ENCODE results near the gene CAST. TPM values are rescaled to one million over a fixed set of nuclear protein-coding genes. Genes with fewer than 3 reads are reported as not detected.

CAST gene
- total and polyA plus RNA-seq, 12 donors, result 54.3 to 329 (median 172) TPM

DNA sequence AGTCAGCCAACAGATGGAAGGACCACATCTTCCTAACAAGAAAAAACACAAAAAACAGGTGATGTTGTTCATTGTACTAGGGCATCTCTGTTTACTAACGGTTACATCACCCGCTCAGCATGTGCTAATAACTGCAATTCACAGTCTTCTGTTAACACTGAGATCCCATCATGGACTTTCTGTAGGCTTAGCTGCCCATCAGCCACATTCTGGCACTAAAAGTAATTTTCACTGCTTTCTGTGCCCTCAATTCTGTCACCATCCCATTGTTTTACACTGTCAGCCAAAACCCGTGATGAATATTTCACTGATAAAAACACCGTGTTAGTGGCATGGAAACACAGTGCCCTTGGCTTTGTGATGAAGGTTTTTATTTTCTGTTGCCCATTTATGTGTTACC, 64.6 kb downstream of the CAST start:
- no peak overlapping the region for H3K4me3 ChIP-seq
- intact Hi-C loops (cut with DNase I), result loop anchor here (10.0 kb wide), 1 partner anchor 112 kb away; no protein-coding TSS in a partner anchor
- no peaks in the 10 kb centered on the region for H3K27me3 ChIP-seq
- H3K36me3 ChIP-seq (replicated peaks in 1 of 2), result peaks cover 0 to 13% of the 10 kb centered on the region in 2 donors
- no peak for TF ChIP-seq POLR2A (IDR thresholded peaks at IDR 0.05)
- TF ChIP-seq, protein P1, sequence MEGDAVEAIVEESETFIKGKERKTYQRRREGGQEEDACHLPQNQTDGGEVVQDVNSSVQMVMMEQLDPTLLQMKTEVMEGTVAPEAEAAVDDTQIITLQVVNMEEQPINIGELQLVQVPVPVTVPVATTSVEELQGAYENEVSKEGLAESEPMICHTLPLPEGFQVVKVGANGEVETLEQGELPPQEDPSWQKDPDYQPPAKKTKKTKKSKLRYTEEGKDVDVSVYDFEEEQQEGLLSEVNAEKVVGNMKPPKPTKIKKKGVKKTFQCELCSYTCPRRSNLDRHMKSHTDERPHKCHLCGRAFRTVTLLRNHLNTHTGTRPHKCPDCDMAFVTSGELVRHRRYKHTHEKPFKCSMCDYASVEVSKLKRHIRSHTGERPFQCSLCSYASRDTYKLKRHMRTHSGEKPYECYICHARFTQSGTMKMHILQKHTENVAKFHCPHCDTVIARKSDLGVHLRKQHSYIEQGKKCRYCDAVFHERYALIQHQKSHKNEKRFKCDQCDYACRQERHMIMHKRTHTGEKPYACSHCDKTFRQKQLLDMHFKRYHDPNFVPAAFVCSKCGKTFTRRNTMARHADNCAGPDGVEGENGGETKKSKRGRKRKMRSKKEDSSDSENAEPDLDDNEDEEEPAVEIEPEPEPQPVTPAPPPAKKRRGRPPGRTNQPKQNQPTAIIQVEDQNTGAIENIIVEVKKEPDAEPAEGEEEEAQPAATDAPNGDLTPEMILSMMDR (IDR thresholded peaks at IDR 0.05), result no peak
- no peak for DNase-seq
- H3K27ac ChIP-seq, result no peak overlapping the region
- peaks cover 0 to under 1% of the 10 kb centered on the region in 2 donors for H3K4me1 ChIP-seq (replicated peaks in 1 of 2)
- no peaks in the 10 kb centered on the region for H3K9me3 ChIP-seq (replicated peaks in 1 of 3)
- WGBS, 4 donors, result 60 to 72% (median 66%) methylated on average over 4 of the region's 4 CpGs

DNA sequence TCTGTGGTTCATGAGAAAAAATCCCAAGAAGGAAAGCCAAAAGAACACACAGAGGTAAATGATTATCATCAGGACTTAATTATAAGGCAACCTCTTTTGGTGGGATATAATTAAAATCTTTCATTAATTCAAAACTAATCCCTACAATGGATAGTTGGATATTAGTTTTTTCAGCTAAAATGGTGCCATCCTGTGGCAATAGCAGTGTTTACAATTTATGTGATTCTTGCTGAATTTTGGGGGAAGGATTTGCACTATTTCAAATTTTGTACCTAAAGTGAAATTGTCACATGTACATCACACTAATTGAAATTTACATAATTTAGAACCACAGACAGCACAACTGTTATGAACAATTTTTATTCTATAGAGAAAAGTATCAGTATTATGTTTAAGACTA, 67.0 kb downstream of the CAST start:
- Histone ChIP-seq H3K4me1 (replicated peaks in 1 of 2) (no peaks in the 10 kb centered on the region), H3K27me3 (no peaks in the 10 kb centered on the region), H3K36me3 (replicated peaks in 1 of 2) (peaks cover 0 to 13% of the 10 kb centered on the region in 2 donors), H3K9me3 (replicated peaks in 1 of 3) (no peaks in the 10 kb centered on the region), H3K27ac (no peak overlapping the region), H3K4me3 (no peak overlapping the region)
- no peak for TF ChIP-seq POLR2A (IDR thresholded peaks at IDR 0.05)
- TF ChIP-seq, protein P1 (IDR thresholded peaks at IDR 0.05), result peak; percentile 10 to 52 (median 30)
- DNase-seq, result no peak
- intact Hi-C loops (cut with DNase I), result loop anchor here (10.0 kb wide), 1 partner anchor 114 kb away; no protein-coding TSS in a partner anchor

DNA sequence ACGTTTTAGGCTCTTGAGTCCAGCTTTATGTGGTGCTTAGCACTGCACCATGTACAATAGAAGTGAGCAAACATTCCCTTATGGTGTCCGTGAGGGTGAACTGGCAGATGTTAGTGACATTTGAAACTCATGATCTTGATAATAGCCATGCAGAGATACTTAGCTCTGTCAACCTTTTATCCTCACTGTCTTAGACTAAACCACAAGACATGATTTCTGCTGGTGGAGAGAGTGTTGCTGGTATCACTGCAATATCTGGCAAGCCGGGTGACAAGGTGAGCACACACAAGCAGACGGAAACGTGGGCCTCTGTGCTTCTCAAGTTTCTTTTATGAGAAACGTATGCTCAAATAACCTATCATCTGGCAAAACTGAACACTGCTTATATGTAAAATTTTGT, 68.4 kb downstream of the CAST start:
- intact Hi-C loops (cut with DNase I), result no loop called here
- no peaks in the 10 kb centered on the region for H3K4me1 ChIP-seq (replicated peaks in 1 of 2)
- H3K9me3 ChIP-seq (replicated peaks in 1 of 3), result no peaks in the 10 kb centered on the region

DNA sequence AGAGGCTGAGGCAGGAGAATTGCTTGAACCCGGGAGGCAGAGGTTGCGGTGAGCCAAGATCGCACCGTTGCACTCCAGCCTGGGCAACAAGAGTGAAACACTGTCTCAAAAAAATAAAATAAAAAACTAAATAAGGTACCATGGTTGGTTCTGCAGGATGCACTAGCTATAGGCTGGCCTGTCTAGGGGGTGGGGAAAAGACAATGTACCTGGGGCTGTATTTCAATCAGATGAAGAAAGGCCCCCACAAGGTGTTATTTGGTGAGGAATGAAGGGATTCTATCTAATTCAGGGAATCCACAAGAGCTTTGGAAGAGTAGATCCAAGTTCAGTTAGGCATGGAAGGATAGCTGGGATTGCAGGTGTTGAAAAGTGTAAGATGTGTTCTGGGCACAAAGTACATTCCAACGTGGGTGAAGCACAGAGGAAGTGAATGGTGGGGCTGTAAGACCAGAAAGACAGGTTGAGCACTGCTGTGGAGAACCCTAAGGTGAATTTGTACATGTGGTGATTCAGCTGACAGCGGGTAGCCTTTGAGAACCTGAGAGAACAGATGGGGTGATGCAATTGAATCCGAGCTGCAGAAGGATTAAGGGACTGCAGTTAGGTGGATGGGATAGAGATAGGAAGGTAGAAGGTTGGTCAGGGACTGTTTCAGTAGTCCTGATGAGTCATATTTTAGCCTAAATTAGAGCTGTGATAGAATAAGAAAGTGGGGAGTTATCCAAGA, 71.8 kb downstream of the CAST start:
- Histone ChIP-seq H3K9me3 (replicated peaks in 1 of 3) (no peaks in the 10 kb centered on the region), H3K27ac (no peak overlapping the region), H3K36me3 (replicated peaks in 1 of 2) (peaks cover 0 to 30% of the 10 kb centered on the region in 2 donors), H3K4me1 (replicated peaks in 1 of 2) (no peaks in the 10 kb centered on the region), H3K27me3 (no peaks in the 10 kb centered on the region), H3K4me3 (no peak overlapping the region)
- 82 to 90% (median 87%) methylated on average over 7 of the region's 7 CpGs for WGBS, 4 donors
- no peak for DNase-seq
- no peak for TF ChIP-seq POLR2A (IDR thresholded peaks at IDR 0.05)
- TF ChIP-seq, protein P1 (IDR thresholded peaks at IDR 0.05), result no peak
- intact Hi-C loops (cut with DNase I), result no loop called here

More for the DNA sequence above, 68.4 kb downstream of the CAST start:
- TF ChIP-seq POLR2A (IDR thresholded peaks at IDR 0.05), result no peak
- Histone ChIP-seq H3K4me3 (no peak overlapping the region), H3K27ac (no peak overlapping the region), H3K27me3 (no peaks in the 10 kb centered on the region), H3K36me3 (replicated peaks in 1 of 2) (peaks cover 0 to 13% of the 10 kb centered on the region in 2 donors)
- WGBS, 4 donors, result 81 to 92% (median 86%) methylated on average over 6 of the region's 6 CpGs
- DNase-seq, result no peak

DNA sequence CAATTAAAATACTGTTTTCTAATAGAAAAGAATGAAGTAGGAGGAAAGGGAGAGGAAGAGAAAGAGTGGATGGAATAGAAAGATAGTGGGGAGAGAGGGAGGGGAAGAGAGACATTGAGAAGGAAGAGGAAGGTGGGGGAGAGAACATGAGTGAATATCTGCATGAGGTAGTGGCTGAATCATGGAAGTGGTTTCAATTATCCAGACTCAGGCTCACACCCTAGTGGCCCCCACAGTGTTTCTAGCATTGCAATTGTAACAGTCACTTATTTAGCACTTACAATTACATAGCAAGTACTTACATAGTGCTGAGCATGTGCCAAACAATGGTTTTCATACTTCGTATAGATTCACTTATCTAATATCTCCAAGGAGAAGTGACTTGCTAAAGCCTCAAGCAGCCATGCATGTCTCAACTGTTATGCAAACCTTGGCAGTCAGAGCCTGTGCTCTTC, 72.7 kb downstream of the CAST start:
- peaks cover 0 to 31% of the 10 kb centered on the region in 2 donors for H3K36me3 ChIP-seq (replicated peaks in 1 of 2)

More for the DNA sequence above, 72.7 kb downstream of the CAST start:
- H3K4me3 ChIP-seq, result no peak overlapping the region
- DNase-seq, result no peak
- no peaks in the 10 kb centered on the region for H3K4me1 ChIP-seq (replicated peaks in 1 of 2)
- H3K27me3 ChIP-seq, result no peaks in the 10 kb centered on the region
- no peak overlapping the region for H3K27ac ChIP-seq
- WGBS, 4 donors, result 60 to 68% (median 63%) methylated on average over 1 of the region's 1 CpG
- no peaks in the 10 kb centered on the region for H3K9me3 ChIP-seq (replicated peaks in 1 of 3)
- intact Hi-C loops (cut with DNase I), result no loop called here
- TF ChIP-seq, protein P1 (IDR thresholded peaks at IDR 0.05), result no peak

Data from adrenal gland (tissue), 12 donors.